GM18873 (cell line): ENCODE data around the gene KCNC1.

Experiments
- ATAC-seq: cut with Tn5 transposase; IDR thresholded peaks from one replicate; pipeline ENCODE4 v1.9.1; 2021; ENCODE audit warnings: mild to moderate bottlenecking, moderate library complexity, moderate number of reproducible peaks; ENCODE audit not compliant: unreplicated experiment, low FRiP score

Gene KCNC1

DNA sequence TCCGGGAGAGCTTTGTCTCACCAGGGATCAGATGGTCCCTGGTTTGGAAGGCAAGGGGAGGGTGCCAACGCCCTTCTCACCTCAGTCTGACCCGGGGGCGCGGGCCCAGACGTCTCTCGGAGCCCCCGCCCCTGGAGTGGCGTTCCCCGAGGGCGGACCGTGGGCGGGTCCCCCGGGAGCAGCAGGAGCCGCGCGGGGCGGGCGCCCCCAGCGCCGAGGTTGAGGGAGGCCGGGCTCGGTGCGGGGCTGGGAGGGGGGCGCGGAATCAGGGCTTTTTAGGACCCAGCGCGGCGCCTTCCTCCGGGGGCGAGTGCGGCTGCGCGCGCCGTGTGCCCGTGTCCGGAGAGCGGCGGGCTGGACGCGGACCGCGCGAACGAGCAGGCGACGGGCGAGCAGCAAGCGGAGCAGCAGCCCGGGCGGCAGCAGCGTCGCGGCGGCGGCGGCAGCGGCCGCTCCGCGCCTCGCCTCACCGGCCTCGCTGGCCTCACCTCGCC is at the start of gene KCNC1:
KCNC1 (plus strand) TSS at position 364 of the 494 bp plus-strand sequence. CDS start 1,222 bp downstream, outside the sequence.
- no peak for ATAC-seq

DNA sequence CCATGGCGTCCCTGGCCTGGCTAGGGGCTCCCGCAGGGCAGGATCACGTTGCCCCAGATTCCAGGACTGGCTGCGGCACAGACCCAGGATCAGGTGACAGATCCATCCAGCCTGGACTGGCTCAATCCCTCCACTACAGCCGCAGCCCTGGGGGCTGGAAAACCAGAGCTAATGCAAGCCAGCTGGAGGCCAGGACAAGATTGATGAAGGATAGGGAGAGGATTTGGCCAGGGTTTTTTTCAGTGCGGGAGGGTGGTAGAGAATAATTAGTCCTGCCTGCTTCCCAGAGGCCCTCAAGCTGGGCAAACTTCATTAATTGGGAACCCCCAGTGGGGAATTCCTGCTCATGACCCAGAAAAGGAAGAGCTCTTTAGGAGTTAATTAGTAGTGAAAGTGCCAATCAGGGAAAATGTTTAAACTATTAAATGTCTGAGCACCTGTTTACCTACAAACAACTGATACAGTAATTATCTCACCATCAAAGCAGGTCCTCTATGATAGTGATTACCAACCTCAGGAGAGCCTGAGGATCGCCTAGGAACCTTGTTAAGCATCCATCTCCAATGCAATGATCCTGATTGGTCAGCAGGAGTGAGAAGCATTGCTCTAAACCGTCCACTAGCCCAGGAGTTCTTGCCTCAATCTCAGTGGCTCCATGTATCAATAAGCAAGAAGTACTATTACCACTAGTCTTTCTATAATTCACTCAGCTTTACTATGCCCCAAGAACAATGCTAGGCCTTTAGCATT is 48.2 kb upstream of the KCNC1 start:
- ATAC-seq = no peak

DNA sequence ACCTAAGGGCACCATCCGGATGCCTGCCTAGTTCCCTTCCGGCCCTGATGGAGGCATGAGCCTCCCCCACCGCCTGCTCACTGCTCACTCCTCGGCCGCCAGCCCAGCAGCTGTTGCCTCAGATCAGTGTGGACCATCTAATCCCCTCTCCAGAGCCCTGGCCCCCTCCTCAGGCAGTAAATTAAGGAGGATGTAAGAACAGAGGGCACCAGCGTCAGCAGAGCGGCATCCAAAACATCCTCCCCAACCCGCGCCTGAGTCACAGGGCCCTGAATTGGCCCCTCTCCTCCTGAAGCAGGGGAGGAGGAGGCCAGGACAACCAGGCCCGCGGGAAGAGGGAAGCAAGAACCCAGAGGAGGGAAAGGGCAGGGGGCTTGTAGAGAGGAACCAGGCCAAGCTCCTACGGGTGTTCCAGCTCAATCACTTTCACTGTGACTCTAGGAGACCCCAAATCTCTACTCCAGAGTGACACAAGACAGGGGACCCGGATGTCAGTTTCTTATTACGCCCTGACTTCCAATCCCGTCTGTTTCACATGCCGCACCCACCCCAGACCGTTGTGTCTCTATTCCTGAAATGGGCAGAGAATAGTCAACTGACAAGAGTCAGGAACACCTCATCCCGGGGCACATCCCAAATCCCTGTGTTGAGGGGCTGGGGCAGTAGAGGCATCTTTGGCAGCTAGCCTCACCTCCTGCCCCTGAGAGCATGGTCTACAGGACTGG is 46.5 kb upstream of the KCNC1 start:
- ATAC-seq = no peak

DNA sequence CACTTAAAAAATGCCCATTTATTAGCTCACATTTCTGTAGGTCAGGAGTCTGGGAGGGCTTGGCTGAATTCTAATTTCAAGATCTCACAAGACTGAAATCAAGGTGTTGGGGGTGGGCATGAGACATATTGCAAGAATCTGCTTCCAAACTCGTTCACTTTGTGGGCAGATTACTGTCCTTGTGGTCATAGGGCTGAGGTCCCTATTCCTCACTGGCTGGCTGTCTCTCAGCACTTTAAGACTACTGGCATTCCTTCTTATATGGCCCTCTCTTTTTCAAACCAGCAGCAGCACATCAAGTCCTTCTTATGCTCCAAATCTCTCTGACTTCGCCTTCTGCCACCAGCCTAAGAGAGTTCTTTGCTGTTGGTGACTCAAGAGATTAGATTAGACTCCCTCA is 43.0 kb upstream of the KCNC1 start:
- no peak for ATAC-seq

DNA sequence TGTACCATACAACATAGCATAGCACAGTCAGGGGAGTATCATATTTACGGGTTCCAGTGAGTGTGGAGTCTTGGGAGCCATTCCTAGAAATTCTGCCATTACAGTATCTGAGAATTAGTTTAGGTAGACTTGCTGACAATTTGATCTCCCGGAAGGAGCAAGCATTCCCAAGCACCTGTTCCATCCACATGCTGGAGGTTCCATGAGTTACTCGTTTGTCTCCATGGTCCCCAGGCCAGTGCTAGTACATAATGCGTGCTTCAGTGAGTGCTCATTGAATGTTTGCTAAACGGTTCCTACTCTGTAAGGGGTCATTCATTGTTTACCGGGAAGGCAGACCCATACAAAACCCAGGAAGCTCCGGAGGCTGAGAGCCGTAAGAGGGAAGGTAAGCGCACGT is 42.6 kb upstream of the KCNC1 start:
- no peak for ATAC-seq

DNA sequence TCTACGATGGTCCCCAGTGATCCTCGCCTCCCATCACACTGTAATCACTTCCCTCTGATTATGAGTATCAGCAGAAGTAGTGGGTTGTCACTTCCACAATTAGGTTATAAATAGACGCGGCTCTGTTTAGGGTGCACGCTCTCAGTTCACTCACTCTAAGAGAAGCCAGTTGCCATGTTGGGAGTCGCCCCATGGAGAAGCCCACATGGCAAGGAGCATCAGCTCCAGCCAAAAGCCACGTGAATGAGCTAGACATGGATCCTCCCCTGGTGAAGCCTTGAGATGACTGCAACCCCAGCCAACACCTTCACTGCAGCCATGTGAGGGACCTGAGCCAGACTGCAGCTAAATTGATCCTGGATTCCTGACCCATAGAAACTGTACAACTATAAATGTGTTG is 41.6 kb upstream of the KCNC1 start:
- ATAC-seq = no peak

DNA sequence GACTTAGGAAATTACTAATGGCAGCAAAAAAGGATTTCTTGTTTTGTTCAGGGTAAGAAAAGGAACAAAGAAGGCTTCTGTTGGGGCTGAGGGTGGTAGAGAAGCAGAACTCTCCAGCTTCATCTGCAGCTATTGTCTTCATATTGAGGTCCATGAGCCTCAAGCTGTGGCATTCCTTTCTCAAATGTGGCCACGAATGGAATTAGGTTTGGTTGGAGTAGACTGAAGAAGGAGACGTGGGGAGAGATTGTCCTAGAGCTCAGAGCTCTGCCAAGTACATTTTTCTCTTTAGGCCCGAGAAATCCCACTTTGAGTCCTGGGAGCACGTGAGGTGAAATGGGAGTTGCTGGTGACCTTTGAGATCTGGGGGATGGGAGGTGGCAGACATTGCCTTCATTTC is 41.0 kb upstream of the KCNC1 start:
- no peak for ATAC-seq

DNA sequence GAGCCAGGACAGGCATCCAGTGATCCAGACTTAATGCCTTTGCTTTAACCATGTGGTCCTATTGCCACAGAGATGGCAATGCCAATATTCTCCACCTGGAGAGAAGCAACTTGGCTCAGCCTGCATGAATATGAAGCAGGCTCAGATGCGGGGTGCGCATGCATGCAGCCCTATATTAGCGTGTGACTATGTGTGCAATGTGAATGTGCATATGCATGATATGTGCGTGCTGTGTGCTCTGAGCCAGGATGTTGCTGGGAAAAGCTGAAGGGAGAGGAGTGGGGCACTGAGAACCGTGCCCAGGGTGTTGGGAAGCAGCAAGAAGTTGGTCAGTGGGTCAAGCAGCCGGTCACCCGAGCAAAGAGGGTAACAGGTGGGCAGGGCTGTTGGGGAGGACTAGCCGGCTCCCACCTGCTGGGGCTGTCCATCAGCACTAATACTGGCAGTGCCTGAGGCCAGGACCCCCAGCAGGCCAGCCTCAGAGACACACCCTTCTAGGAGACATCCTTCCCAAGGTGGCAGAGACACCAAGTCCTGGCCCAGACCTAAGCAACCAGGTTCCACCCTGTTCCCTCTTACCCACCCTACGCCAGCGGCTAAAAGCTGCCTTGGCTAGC is 40.0 kb upstream of the KCNC1 start:
- ATAC-seq = no peak

DNA sequence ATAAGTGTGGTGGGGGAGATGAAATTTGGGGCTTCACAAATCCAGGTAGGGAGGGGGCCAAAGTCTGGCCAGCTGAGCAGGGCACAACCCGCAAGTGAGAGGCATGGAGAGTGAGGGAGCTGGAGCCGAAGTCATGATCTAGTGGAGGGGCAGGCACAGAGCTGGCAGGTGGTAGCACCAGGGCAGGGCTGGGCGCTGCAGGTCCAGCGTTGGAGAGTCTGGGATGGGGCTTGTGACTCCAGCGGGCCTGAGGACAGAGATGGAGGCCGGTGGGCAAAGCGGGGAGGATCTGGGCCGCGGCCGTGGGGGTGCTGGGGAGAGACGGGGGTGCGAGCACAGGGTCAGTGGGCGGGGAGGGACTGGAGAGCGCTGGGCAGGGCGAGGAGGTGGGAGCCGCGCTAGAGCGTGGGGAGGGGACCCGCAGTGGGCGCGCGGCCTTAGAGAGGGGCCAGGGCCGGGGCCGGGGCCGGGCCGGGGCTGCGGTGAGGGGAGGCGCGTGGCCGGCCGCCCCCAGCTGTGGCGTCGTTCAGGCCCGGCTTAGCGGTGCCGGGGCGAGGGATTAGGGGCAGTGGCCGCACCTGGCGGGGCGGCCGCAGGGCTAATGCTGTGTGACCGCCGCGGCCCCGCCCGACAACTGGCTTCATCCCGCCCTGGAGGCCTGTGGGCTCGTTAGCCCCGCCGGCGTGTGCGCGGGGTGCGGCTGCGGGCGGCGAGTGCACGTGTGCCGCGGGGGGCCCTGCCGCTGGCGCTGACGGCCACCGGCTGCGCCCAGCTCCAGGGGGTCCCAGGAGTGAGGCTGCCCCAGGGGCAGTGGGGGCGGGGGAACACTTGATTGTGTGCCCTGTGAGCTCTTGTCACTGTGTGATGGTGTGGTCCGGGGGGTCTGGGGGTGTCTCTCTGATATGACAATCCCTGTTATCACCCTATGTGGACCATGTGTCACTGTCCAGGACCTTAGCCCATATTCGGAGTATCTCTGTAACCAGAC is 38.8 kb upstream of the KCNC1 start:
- ATAC-seq = no peak

DNA sequence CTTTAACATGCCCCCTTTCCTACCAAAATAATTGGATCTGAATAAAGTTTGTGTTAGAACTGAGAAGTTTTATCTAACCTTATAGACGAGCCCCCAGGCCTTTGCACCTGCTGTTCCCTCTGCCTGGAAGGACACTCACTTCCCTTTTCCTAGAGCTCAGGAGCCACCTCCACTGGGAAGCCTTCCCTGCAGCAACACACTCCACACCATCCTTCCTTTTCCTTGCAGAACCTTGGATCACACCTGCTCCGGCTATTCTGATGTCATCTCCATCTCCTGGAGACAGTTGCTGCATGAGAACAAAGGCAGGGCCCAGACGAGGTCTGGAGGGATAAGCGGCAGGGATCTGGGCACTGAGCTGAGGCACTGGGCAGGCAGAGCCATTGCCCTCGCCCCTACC is 37.8 kb upstream of the KCNC1 start:
- ATAC-seq = no peak

DNA sequence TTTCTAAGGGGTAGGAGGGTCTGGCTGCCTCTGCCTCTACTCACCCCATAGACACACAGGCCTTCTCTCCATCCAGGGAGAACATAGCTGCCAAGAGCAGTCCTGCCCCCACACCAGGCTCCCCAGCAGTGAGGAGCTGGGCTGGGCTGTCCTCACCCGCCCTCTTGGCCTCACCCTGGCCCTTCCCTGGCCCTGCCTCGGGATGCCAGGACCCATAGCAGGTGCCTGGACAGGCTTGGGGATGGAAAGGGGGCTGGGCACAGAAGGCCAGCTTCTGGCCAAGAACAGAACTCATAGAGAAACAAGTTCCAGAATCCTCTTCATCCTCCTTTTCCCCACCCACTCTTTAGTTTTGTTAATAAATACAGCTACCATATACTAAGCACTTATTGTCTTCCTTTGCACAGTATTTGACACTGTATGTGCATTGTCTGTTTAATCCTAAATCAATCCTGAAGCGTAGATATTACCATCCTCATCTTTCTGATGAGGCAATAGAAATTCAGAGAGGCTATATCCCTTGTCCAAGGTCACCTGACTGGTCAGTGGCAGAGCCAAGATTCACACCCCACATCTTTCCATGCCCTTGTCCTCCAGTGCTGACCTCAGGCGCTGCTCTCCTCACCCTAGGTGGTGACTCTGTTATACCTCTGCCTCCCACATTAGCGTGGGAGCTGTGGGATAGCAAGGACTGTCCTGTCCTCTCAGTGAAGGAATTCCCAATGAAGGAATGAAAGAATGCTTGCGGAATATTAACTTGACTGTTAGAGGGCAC is 37.2 kb upstream of the KCNC1 start:
- ATAC-seq = no peak

DNA sequence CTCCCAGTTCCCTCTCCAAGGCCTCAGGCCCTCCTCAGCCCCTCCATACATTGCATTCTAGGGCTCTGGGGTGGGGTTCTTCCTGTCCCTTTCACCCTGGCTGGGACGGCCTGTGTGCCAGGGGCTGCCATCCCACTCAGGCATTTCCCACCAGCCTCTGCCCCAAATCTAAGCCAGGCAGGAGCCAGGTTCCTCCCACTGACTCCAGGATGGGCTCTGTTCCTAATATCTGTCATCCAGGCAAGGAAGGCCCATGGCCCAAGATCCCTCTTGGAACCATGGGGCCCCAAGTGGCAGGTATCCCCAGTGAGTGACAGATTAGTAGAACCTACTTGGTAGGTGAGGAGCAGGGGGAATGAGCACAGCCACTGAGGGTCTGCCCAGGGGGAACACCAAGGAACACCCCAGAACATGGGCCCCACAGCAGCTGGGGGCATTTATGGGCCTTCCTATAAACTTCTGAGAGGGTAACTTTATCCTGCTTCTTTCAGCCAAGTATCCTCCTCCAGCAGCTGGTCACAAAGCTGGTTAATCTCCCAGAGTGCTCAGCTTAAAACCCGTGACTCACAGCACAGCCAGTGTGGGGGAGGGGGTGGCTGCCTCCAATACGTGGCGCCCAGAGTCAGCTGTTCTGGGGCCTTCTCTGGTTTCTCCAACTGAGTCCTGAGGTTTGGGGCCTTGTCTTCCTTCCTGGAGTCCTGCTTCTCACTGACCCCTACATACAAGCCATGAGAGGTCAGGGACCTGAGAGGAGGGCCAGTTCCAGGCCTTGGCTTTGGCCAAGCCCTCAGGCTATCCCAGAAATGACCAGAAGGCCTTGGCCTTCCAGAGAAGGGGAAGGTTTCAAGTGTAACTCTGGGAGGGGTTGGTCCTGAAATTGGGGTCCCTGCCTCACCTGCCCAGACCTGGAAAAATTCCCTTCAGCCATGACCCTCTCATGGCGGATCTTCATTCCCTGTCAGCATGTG is 35.1 kb upstream of the KCNC1 start:
- ATAC-seq = no peak

DNA sequence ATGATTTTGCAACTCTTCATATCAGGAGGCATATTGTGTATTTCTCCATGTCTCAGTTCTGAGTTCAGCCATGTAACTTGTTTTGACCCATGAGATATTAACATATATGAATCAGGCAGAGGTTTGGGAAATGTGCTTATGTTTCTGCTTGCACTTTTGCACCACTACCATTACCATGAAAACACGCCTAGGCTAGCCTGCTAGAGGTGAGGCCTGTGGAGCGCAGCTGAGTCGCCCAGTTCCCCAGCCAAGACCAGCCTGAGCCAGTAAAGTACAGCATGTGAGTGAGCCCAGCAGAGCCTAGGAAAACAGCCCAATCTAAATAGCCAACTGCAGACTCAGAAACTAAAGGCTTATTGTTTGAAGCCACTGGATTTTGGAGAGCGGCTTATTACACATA is 33.6 kb upstream of the KCNC1 start:
- ATAC-seq = no peak

DNA sequence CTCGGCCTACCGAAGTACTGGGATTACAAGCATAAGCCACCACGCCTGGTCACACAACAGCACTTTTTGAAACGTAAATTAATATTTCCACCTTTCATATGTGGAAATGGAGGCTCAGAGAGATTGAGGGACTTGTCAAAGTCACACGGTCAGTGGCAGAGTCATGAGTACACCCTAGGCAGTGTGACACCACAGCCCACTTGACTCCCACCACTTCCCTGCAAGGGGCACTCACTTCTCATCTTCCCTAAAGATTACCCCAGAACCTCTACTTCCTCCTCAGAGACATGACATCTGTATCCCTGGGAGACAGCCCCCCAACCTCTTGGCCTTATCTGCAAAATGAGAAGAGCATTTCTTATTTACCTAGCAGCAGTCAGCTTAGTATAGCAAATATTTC is 31.7 kb upstream of the KCNC1 start:
- no peak for ATAC-seq

DNA sequence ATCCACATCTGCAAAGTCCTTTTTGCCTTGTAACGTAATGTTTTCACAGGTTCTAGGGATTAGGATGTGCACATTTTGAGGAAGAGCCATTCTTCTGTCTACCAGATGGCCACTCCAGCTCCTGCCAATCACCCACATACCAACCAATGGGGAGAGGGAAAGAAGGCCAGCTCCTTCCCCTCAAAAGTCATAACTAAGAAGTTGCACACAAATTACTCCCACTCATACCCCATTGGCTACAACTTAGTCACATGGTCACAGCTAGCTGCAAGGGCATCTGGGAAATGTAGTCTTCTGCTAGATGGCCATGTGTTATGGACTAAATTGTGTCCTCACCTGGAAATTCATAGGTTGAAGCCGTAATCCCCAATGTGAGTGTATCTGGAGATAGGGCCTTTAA is 30.6 kb upstream of the KCNC1 start:
- no peak for ATAC-seq

DNA sequence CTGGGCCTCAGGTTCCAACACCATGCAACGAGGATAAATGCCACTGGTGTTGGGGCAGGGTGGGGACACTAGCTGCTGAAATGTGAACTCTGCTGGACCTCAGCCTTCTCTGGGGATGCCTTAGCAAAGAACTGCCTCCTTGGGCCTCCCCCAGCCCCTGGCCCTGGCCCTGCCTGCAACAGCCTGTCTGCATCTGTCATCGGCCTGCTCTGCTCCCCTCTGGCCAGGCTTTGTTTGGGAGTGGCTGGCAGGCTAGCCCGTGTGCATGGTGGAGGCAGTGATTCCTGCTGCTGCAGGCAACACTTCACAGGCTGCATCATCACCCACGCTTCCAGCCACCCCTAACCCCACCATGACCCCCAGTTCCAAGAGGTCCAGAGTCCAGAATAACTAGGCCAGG is 26.8 kb upstream of the KCNC1 start:
- no peak for ATAC-seq

DNA sequence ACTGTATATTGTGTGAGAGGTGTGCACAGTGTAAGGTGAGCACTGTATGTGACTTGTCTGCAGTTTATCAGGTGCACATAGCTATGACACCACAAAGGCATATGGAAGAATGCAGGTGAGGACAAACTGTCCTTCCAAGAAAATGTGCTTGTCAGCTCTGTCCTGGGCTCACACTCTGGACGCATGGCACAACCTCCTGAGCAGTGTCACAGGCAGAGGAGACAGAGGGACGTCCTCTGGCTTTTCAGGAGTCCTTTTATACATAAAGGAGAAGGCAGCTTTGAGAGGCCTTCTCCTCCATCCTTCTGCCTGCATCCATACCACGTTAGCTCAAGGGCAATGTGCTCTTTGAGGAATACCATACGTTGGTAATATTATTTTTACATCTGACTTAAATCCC is 22.7 kb upstream of the KCNC1 start:
- ATAC-seq = no peak

DNA sequence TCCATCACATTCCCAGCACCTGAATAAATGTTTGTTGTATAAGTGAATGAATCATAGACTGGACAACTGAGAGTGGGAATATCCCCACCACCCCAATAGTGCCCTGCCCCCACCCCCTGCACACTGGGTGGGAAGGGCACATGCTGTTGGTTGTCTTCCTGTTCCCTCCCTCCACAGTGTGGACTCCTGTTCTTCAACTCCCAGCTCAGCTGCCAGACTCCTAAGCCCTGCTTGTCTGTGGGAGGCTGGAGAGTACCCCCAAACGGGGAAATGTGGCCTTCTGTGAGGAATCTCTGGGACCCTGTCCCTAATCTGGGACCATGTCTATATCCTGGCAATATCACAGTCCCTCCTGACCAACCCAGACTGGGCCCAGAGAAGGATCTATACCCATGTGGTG is 20.7 kb upstream of the KCNC1 start:
- no peak for ATAC-seq
